SJSA1 (cell line): ENCODE data around the gene TTLL4. TPM values are rescaled to one million over a fixed set of nuclear protein-coding genes. Genes with fewer than 3 reads are reported as not detected.
"Not testable (repeated sequence)": the region's sequence is repeated elsewhere in the genome, so short reads cannot be mapped to it uniquely, and the experiment has no call there.

Experiments used
- DNase-seq, 2 experiments: peaks; one replicate each; pipeline ENCODE4 v3.0.0-alpha.2; 2015 to 2020; ENCODE audit warnings: low spot score in 2 of 2, low read depth in 1 of 2
- H3K27ac ChIP-seq: fragments of 250-450 bp; sonication (Bioruptor Pico); 2 replicates; pipeline ENCODE4 v1.5.1; 2020; ENCODE audit warnings: mild to moderate bottlenecking, moderate library complexity
- H3K27me3 ChIP-seq: fragments of 250-450 bp; sonication (Bioruptor Pico); replicated peaks from 2 replicates; pipeline ENCODE4 v1.5.1; 2020; ENCODE audit warnings: mild to moderate bottlenecking, moderate library complexity
- H3K36me3 ChIP-seq: fragments of 250-450 bp; sonication (Bioruptor Pico); 2 replicates; pipeline ENCODE4 v1.5.1; 2020; ENCODE audit warnings: mild to moderate bottlenecking
- H3K4me1 ChIP-seq: fragments of 250-450 bp; sonication (Bioruptor Pico); replicated peaks from 2 replicates; pipeline ENCODE4 v1.6.1; 2021; ENCODE audit warnings: mild to moderate bottlenecking
- H3K4me3 ChIP-seq: fragments of 250-450 bp; sonication (Bioruptor Pico); 2 replicates; pipeline ENCODE4 v1.5.1; 2020; ENCODE audit warnings: mild to moderate bottlenecking
- H3K9me3 ChIP-seq: fragments of 250-450 bp; sonication (Bioruptor Pico); replicated peaks from 2 replicates; pipeline ENCODE4 v1.5.1; 2020; ENCODE audit warnings: mild to moderate bottlenecking
- total RNA-seq: library from RNA; depleted of rRNA; stranded (reverse); fragments of >200 nt; shearing (Covaris generic); gene quantifications from 2 replicates; pipeline ENCODE4 v1.2.3, GENCODE V29; 2014

TTLL4 gene
- total RNA-seq, 1 experiment from 2014 or later, result 6.4 TPM

GRCh38 chr2:218744615-218745014, 34.0 kb downstream of the TTLL4 start:
- H3K27me3 ChIP-seq, result no peaks in the 10 kb centered on the region

GRCh38 chr2:218745160-218745558, 34.5 kb downstream of the TTLL4 start:
- Histone ChIP-seq H3K27me3 (no peaks in the 10 kb centered on the region), H3K9me3 (no peaks in the 10 kb centered on the region), H3K4me1 (no peaks in the 10 kb centered on the region), H3K4me3 (no peak overlapping the region), H3K36me3 (peaks cover 52% of the 10 kb centered on the region), H3K27ac (no peak overlapping the region)
- DNase-seq, result no peak

More at GRCh38 chr2:218744615-218745014, 34.0 kb downstream of the TTLL4 start:
- Histone ChIP-seq H3K4me1 (no peaks in the 10 kb centered on the region), H3K36me3 (peaks cover 52% of the 10 kb centered on the region), H3K4me3 (no peak overlapping the region), H3K27ac (no peak overlapping the region), H3K9me3 (no peaks in the 10 kb centered on the region)
- no peak for DNase-seq

- Histone ChIP-seq H3K36me3 (peaks cover 55% of the 10 kb centered on the region), H3K27ac (no peak overlapping the region), H3K27me3 (no peaks in the 10 kb centered on the region), H3K4me1 (no peaks in the 10 kb centered on the region), H3K4me3 (no peak overlapping the region), H3K9me3 (no peaks in the 10 kb centered on the region)
- DNase-seq, result no peak
Observed at GRCh38 chr2:218745559-218746469, 35.2 kb downstream of the TTLL4 start.

GRCh38 chr2:218746470-218746795, 35.8 kb downstream of the TTLL4 start:
- no peaks in the 10 kb centered on the region for H3K27me3 ChIP-seq
- no peak overlapping the region for H3K27ac ChIP-seq
- no peak overlapping the region for H3K4me3 ChIP-seq
- DNase-seq, result no peak
- H3K36me3 ChIP-seq, result peaks cover 56% of the 10 kb centered on the region
- H3K4me1 ChIP-seq, result no peaks in the 10 kb centered on the region
- no peaks in the 10 kb centered on the region for H3K9me3 ChIP-seq

- no peak for DNase-seq
- peaks cover 55% of the 10 kb centered on the region for H3K36me3 ChIP-seq
Observed at GRCh38 chr2:218746960-218747359, 36.3 kb downstream of the TTLL4 start.

GRCh38 chr2:218748741-218749441, 38.3 kb downstream of the TTLL4 start:
- peak in 1 of 2 experiments; percentile 18 for DNase-seq
- Histone ChIP-seq H3K9me3 (no peaks in the 10 kb centered on the region), H3K27me3 (no peaks in the 10 kb centered on the region), H3K27ac (no peak overlapping the region), H3K36me3 (peaks cover 70% of the 10 kb centered on the region), H3K4me1 (no peaks in the 10 kb centered on the region), H3K4me3 (no peak overlapping the region)

More at GRCh38 chr2:218746960-218747359, 36.3 kb downstream of the TTLL4 start:
- Histone ChIP-seq H3K4me1 (no peaks in the 10 kb centered on the region), H3K27me3 (no peaks in the 10 kb centered on the region), H3K27ac (no peak overlapping the region), H3K4me3 (no peak overlapping the region), H3K9me3 (no peaks in the 10 kb centered on the region)

GRCh38 chr2:218754201-218754600, 43.6 kb downstream of the TTLL4 start:
- peaks cover 38% of the 10 kb centered on the region for H3K36me3 ChIP-seq
- no peak overlapping the region for H3K27ac ChIP-seq
- DNase-seq, result no peak
- no peaks in the 10 kb centered on the region for H3K9me3 ChIP-seq
- no peaks in the 10 kb centered on the region for H3K4me1 ChIP-seq
- H3K27me3 ChIP-seq, result no peaks in the 10 kb centered on the region
- H3K4me3 ChIP-seq, result no peak overlapping the region

GRCh38 chr2:218754781-218755180, 44.1 kb downstream of the TTLL4 start:
- Histone ChIP-seq H3K4me3 (no peak overlapping the region), H3K27me3 (no peaks in the 10 kb centered on the region), H3K27ac (no peak overlapping the region), H3K36me3 (peaks cover 36% of the 10 kb centered on the region), H3K9me3 (no peaks in the 10 kb centered on the region), H3K4me1 (no peaks in the 10 kb centered on the region)
- no peak for DNase-seq

GRCh38 chr2:218755198-218755566, 44.5 kb downstream of the TTLL4 start:
- H3K27ac ChIP-seq, result no peak overlapping the region
- no peak for DNase-seq
- peaks cover 32% of the 10 kb centered on the region for H3K36me3 ChIP-seq
- H3K9me3 ChIP-seq, result no peaks in the 10 kb centered on the region
- no peaks in the 10 kb centered on the region; the same call in 1 of the 2 replicates for H3K27me3 ChIP-seq
- no peak overlapping the region for H3K4me3 ChIP-seq
- no peaks in the 10 kb centered on the region for H3K4me1 ChIP-seq

GRCh38 chr2:218755567-218756404, 45.2 kb downstream of the TTLL4 start:
- no peak overlapping the region for H3K4me3 ChIP-seq
- no peaks in the 10 kb centered on the region; the same call in 1 of the 2 replicates for H3K27me3 ChIP-seq
- no peaks in the 10 kb centered on the region for H3K4me1 ChIP-seq
- H3K36me3 ChIP-seq, result peaks cover 25% of the 10 kb centered on the region
- H3K27ac ChIP-seq, result no peak overlapping the region
- no peak for DNase-seq
- H3K9me3 ChIP-seq, result no peaks in the 10 kb centered on the region

- Histone ChIP-seq H3K27me3 (no peaks in the 10 kb centered on the region; the same call in 1 of the 2 replicates), H3K9me3 (no peaks in the 10 kb centered on the region), H3K27ac (no peak overlapping the region), H3K4me3 (no peak overlapping the region), H3K4me1 (no peaks in the 10 kb centered on the region), H3K36me3 (peaks cover 21% of the 10 kb centered on the region)
- no peak for DNase-seq
Observed at GRCh38 chr2:218756599-218757377, 46.2 kb downstream of the TTLL4 start.

- Histone ChIP-seq H3K4me1 (no peaks in the 10 kb centered on the region), H3K9me3 (no peaks in the 10 kb centered on the region), H3K36me3 (no peaks in the 10 kb centered on the region), H3K4me3 (no peak overlapping the region), H3K27me3 (no peaks in the 10 kb centered on the region; the same call in 1 of the 2 replicates), H3K27ac (no peak overlapping the region)
- no peak for DNase-seq
Observed at GRCh38 chr2:218761795-218762194, 51.2 kb downstream of the TTLL4 start.

GRCh38 chr2:218772759-218773158, 62.1 kb downstream of the TTLL4 start:
- H3K4me1 ChIP-seq, H3K9me3 ChIP-seq, DNase-seq, H3K4me3 ChIP-seq, H3K27me3 ChIP-seq, H3K36me3 ChIP-seq, H3K27ac ChIP-seq: not testable (repeated sequence)
